Activated T-cell treated with anti-CD3 and anti-CD28 coated beads, Interleukin-2, amount 50 U/mL, for 48 hours (primary cell): Measurements from ENCODE around the gene POU2F1.

Source experiments
- DNase-seq, 2 experiments: peaks; one replicate each; pipeline ENCODE4 v3.0.0-alpha.2; 2020

Gene POU2F1

DNA sequence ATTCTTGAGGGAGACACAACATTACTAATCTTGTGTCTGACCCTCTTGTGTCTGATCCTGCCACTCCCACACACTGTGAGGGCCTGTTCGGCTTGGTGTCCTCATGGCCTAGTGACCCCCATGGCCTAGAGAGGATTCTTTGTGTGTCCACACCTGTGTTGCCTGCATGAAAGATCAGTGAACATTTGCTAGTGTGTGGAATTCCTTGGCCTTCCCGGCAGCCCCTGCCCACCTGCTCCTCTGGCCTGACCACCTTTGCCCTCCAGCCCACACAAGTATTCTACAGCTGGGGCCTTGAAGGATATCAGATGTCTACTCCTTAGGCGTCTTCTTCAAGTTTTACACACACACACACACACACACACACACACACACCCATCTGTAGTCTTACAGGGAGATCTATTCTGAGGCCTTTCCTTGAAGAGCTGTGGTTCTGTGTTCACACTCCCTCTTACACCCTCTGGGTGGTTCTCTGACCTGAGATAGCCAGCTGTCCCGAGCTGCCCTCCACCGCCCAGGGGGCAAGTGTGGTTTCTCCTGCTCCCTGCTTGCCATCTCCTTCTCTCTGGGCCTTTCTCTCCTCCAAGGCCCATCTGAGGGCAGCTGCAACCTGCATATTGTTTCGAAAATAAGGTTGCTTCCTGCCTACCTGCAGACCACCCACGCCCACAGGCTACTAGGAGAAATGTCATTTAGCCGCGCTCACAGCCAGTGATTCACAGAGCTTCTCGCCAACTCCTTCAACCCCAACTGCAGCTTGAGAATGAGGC lies 252.3 kb downstream of the POU2F1 start:
- peak; percentile 67 to 71 for DNase-seq

DNA sequence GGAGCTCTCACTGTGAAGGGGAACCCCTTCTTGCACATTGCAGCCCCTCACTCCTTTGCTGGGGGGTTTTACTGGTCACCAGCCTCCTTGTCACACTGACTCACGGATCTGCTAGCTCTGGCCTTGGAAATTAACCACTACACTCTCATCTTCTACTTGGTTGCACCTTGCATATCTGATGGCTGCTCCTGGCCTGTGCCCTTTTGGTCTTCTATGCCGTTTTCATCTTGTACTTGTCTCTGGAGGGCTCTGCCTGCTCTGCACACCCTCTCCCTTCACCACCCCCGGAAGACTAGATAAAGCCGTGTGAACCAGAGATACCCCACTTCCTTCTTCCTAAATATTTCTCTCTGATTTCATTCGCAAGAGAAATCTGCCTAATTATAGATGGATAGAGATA lies 253.1 kb downstream of the POU2F1 start:
- DNase-seq: peak; percentile 39 to 40

DNA sequence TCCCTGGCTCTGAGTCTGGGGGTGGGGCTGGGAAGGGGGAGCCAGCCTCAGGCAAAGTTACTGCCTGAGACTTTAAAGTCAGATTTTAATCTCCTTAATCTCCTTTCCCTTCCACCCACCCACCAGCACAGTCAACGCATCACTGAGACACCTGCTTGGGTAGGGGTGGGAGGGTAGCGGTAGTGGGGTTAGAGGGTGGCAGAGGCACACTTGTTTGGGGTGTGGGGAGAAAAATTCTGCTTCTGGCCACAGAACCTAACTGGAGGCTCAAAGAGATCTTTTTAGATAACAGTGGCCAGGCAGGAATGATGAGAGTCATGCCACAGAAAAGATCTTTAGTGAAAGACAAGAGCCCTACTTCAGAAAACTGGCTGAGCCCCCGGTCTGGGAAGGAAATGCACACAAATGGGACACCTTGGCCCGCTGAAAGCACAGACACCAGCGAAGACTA lies 253.5 kb downstream of the POU2F1 start:
- peak; percentile 68 to 73 for DNase-seq

DNA sequence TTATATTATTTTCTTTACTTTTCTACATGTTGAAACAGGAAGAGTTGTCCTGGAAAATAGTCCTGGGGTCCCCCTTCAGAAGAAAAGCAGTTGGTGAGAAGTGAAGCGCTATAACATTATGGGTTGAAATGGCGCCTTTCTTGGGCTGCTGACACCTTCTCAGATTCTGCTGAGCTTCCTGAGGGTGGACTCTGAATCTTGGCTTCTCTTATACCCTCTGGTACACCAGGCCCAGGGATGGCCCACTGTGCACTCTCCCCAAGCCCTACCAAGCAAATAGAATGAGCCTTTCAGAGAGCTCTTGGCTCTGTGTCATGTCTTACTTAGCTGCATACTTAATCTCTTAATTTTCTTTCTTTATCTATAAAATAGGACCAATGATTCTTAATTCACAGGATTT lies 255.4 kb downstream of the POU2F1 start:
- peak in 1 of 2 experiments; percentile 13 for DNase-seq
